Stimulated activated CD4-positive, alpha-beta T cell treated with anti-CD3 and anti-CD28 coated beads, Interleukin-2, amount 100 ng/mL, for 48 hours (primary cell): ENCODE measurements around the gene EOGT.
A peak's percentile ranks its signal among the peaks of the same experiment; 100 is the strongest.

Experiments
- DNase-seq, 2 donors: peaks; one replicate each; pipeline ENCODE4 v3.0.0-alpha.2; 2020

EOGT gene

DNA sequence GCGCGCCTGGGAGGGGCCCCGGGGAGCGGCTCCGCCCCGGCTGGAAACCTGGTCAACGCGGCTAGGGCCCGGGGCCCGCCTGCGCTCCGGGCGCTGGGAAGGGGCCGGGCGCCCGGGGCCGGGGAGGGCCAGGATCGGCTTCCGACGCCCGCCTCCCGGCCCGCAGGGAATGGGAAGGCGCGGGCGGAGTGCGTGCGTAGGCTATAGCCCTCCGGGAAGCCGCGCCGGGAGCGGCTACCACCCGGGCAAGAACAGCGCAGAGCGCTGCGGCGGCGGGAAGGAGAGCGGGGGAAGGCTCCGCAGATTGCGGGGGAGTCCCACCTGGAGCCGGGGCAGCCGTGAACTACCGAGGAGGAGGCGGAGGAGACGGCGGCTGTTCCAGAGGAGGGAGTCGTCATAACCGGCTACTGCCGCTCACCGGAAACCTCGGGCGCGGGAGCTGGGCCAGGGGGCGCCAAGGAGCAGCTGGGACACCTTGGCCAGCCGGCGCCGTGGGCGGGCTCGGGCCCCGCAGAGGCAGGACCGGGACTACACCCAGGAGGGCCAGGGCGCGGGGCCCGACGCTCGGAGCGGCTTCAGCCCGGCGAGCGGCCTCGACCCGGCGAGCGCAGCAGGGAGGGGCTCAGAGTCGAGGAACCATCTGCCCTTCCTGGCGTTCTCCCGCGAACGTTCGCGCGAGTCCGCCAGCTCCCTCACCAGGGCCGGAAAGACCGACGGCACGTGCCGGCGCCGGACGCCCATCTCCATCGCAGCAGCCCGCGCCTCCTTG is at the start of gene EOGT:
TSS of gene EOGT (minus strand) at position 432 of the 769 bp plus-strand sequence. CDS start 3,838 bp downstream, outside the sequence.
- DNase-seq = peak; percentile 70 to 78

DNA sequence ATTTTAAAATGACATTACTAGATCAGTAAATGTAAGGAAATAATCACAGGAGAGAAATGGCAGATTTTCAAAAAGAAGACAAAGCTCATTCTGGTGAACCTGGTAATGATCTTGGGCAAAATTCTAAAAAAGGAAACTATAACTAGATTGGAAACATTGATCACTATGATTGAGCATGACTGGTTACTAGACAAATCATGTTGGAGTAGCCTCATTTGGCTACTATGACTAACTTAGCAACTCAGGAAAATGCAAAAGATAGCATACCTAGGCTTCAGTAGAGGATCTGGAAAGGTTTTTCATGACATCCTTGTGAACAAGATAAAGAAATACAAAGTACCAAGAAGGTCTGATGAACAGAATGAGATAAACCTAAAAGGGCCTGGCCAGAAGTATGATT is 46.2 kb upstream of the EOGT start:
- no peak for DNase-seq

DNA sequence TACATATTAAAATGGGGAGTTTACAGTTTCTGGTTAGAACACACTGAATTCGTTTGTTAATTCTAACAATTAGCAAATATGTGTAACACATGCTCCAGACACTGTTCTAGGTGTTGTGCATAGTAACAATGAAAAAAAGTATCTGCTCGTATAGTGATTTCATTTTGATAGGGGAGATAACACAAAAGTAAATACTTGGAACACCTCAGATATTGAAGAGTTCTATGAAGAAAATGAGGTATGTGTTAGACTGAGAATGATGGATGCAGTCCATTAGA is 45.4 kb upstream of the EOGT start:
- no peak for DNase-seq

DNA sequence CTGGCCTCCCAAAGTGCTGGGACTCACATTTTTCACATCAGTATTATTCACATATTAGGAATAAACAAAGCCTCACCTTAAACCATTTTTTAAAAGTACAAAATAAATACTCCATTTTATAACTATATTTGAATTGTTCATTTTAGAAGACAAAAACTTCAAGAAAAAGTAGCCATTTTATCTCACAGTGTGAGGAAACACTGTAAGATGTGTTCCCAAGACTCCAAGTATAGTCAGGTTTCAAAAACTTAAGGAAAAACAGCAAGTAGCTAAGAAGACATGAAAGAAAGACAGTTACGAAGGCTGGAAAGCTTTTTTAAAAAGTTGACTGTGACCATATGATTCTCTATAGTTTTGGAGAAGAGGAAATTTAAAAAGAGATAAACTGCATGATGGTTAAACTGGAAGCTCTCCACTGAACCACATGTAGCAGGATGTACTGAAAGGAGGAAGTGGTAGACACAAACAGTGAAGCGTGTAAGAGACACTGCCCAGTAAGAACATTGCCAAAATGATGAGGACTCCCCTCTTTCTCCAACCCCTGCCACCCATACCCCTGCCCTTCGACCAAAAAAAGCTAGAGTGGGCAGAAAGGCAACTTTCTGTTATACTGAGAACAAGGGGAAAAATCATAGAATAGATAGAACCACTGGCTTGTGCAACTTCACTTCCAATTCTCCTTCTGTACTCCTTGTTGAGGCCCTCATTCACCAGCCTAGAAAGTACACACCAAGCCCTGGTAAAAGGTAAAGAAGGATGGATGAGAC is 44.9 kb upstream of the EOGT start:
- no peak for DNase-seq

DNA sequence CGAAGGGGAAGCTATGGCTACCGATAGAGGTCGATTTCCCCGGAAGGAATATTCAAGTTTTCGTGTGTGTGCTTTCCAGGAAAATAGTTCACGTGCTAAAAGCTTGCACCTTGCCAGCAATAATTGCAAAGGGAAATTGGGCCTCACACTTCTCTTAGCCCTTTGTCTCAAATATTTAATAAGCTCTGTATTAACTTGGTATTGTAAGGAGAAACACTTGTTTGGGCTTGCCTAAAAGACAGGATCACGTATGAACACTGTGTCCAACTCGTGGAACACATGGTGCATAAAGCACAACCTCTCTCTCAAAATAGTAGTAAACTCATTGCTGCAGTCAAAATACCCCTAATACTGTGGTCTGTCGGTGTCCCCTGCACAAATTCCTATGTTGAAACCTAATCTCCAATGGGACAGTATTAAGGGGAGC is 39.0 kb upstream of the EOGT start:
- no peak for DNase-seq

DNA sequence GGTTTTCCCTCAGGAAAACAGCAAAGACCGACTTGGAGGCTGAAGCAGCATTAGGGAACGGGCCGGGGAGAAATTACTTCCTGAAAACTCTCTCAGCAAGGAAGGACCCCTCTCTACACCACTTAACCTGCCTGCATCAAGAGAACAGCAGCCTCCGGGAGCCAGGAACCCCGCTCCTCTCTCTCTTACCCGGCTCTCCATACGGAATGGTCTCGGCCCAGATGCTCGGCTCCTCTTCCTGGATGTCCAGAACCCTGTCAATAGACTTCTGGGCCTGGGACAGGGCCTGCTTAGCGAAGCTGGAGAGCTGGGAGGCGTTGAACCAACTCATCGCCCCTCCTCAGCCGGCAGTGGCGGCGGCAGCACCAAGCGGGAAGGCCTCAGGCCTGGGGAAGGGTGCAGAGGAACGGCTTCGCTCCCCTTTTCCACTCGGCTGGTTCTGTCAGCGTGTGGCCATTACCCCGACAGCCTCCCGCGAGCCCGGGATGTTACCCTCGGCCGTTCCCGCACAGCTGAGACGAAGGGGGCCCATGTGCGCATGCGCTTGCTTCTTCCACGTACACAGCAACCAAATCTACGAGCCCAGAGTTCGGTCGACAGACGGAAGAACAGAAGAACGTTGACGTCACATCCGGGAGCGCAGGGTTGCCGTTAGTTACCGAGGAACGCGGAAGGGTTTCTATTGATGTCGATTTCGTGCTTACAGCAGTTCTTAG is 38.4 kb upstream of the EOGT start, which contains the start of gene TMF1:
TSS of gene TMF1 (minus strand) at position 578 of the 716 bp plus-strand sequence. CDS start at position 331, 247 bp downstream.
- DNase-seq = peak; percentile 95 to 96

DNA sequence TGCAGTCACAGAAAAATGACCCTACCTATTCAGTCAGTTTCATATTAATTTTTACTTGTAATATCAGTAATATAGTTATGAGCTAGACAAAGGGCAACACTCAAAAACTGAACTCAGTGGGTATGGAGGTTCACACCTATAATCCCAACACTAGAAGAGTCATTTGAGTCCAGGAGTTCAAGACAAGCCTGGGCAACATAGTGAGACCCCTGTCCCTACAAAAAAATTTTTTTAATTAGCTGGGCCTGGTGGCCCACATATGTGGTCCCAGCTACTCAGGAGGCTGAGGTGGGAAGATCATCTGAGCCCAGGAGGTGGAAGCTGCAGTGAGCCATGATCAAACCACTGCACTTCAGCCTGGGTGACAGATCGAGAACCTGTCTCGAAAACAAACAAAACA is 35.5 kb upstream of the EOGT start:
- DNase-seq = no peak

DNA sequence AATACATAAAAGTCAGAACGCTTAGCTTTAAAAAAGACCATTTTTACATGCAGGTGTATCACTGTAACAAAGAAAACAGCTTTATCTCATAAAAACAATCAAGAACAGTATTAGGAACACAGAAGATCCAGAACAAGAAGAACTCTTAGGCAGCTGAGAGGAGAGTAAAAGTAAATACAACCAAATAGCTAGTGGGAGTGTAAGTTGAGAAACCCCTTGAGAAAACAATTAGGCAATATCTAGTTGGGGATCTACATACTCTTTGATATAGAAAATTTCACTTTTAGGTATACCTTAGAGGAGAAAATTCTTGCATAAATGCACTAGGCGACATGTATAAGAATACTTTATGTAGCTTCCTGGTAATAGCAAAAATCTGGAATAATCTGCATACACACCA is 31.1 kb upstream of the EOGT start:
- no peak for DNase-seq

DNA sequence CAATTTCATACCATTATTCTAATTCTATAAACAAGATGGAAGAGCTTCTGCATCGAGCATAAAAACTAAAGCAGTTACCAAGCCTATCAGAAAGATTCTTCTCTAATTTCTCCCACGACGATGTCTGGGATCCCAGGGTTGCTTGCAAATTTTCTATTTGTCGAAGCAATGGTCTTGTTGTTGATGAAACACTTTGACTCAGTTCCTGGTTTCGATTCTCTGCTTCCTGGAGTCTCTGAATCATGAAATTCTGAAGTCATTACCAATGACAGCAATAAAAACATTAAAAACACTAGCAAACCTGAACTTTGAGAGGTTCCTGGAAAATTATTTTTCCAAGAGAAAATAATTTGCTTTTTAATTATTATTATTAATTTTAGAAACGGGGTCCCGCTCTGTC is 20.0 kb upstream of the EOGT start:
- no peak for DNase-seq

DNA sequence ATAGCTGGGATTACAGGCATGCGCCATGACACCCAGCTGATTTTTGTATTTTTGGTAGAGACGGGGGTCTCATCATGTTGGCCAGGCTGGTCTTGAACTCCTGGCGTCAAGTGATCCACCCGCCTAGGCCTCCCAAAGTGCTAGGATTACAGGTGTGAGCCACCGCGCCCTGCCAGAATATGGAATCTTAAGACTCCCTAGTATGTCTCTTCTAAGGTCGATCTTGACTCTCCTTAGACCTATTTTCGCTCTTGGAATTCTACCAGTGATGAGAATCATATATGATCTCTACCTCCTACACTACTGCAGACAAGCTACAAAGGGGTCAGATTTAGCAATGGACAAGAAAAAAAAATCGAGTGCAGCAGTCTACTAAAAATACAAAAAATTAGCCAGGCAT is 19.3 kb upstream of the EOGT start:
- no peak for DNase-seq

DNA sequence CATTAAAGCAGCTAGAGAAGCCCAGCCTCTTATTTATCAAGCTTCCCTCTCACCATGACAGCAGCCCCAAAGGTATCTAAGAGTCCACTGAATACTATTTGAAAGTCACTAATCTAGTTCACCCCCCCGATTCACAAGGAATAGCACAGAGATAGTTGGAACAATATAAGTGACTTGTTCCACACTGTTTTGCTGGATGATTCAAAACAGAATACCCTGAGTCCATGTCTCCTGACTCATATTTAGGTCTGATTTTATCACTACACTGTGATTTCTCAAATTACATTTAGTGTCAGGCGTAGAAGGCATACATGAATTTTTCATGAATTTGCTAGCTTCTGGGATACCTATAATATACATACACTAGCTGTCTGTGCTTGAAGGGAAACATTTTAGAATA is 18.7 kb upstream of the EOGT start:
- no peak for DNase-seq

DNA sequence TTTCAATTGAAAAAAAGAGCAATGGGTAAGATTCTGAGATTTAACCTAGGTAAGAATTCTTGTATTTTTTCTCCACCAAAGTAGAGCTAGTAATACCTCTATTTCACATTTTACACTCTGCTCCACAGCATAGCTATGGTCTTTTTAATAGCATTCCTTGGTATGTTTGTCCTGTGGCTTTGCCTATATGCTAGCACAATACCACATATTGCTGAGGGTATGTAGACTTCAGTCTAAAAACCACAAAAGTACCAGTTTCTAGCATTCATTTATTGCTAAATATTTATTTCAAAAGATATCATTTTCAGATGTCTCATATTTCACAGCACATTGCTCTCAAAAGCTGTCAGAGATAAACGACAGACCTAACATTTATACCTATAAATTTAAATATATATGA is 18.2 kb upstream of the EOGT start:
- no peak for DNase-seq

DNA sequence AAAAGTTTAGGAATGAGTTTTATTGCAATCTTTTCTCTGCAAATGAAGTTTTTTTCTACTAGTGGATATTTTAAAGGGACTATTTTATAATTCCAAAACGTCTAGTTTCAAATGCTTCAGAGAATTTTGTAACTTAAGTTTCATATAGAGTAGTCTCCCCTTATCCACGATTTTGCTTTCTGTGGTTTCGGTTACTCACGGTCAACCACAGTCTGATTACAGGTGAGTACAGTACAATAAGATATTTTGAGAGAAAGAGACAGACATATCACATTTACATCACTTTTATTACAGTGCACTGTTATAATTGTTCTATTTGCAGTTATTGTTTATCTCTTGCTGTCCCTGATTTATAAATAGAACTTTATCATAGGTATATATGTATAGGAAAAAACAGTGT is 7.4 kb upstream of the EOGT start:
- no peak for DNase-seq

DNA sequence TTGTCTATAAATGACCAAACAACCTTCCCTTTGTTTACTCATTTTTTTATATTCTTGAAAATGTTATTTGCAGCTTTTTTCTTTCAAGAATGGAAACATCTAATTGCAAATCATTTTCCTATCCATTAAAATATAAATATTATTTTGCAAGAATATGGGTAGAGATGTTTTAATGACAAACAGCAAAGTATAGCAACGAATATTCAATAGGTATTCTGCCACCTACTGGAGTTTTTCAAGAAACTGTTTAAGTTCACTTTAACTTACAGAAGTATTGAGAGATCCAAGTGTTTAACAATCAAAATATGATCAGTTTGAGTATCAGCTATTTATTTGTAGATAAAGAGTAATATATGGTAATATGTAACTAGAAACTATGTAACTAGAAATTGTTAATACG is 6.9 kb upstream of the EOGT start:
- DNase-seq = no peak

DNA sequence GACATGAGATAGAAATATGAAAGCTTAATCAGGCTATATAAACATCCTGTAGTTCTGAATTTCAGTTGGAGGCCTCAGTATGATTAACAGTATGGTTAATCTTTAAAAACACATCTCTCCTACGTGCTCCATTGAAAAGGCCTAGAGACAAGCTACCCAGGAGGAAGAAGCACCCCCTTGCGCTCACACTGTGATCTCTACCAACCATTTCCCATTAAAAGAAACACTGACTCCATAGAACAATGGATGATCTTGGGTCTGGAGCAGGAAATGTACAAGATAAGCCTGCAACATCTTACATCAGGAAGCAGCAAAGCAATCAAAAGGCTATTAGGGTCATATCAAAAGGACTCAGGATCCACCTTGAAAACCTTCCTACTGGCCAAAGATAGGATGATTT is 3.4 kb upstream of the EOGT start:
- DNase-seq = no peak

DNA sequence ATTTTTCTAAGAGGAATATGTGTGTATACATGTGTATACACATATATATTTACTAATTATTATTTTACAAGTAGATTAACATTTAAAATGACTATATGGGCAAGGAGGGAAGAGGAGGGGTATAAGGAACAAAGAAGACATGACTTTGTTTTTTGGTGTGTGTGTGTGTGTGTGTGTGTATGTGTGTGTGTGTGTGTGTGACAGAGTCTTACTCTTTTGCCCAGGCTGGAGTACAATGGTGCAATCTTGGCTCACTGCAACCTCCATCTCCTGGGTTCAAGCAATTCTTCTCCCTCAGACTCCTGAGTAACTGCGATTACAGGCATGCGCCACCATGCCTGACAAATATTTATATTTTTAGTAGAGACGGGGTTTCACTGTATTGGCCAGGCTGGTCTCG is 2.6 kb upstream of the EOGT start:
- no peak for DNase-seq

DNA sequence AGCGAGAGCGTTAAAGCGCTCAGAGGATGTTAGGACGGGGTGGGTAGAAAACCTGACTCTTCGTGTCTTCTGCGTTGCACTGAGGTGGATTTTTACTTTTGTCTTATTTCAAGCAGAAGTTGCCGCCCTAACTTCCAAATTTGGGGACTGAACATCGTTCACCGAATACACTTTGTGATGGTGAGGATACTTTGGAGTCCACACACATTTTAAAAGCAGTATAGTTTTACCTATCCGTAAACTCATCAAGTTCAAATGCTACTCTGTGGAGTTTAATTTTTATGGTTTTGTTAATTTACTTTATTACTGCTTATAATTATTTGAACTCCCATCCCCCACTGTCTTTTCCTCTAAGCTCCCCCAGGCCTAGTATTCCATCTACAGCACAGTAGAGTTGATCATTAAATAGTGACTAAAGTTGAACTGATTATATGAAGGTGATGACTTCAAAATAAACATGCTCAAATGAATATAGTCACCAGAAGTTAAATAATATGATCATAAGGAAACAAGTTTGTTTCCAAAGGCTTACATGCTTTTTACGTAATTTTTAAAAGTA is 617 bp upstream of the EOGT start:
- no peak for DNase-seq

DNA sequence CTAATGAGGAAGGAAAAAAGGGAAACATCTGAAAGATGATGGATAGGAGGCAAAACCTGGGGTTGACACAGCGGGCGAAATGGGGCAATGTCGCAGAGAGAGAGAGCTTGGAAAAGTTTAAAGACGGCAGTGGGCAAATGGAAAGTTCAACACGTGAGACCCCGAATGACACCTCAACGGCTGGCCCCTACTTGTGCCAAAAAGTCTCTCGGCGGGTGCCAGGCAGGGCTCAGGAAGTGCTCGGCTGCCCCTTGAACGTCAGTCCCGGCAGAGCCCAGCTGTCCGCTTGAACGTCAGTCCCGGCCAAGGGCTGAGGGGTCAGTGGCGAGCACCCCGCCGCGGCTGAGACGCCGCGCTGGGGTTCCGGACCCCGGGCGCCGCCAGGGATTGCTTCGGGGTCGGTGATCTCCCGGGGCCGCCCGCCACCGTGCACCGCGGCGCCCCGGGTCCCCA is 658 bp downstream of the EOGT start:
- DNase-seq = no peak

DNA sequence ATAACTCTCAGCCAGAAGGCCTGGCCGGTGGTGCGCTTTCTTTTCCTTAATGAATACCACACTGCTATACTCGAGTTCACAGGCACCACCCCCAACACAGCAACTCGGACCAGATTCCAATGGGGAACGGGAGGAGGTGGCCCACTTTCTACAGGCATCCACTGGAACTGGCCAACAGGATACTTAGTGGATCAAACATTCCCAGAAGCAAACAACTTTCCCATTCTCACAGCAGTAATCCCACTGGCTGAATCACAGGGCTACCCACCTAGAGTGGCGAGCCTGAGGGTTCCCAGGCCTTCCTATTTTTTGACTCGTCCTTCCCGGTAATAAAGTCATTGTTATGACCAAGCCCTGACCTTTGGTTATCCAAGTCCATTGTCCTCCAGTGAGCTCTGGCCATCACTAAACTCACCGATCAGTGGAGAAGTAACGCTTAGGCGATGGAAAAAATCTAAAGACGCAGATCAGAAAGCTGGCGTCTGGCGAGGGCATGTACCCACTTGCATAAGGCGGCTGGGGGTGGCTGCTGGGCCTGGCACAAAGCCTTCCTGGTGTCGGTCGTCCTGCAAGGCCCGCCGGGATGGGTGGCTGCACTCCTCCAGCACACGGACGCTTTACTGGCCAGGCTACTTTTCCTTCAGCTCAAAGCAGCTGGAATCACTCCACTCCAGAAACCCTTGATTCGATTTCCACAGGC is 1.2 kb downstream of the EOGT start:
- DNase-seq = no peak

DNA sequence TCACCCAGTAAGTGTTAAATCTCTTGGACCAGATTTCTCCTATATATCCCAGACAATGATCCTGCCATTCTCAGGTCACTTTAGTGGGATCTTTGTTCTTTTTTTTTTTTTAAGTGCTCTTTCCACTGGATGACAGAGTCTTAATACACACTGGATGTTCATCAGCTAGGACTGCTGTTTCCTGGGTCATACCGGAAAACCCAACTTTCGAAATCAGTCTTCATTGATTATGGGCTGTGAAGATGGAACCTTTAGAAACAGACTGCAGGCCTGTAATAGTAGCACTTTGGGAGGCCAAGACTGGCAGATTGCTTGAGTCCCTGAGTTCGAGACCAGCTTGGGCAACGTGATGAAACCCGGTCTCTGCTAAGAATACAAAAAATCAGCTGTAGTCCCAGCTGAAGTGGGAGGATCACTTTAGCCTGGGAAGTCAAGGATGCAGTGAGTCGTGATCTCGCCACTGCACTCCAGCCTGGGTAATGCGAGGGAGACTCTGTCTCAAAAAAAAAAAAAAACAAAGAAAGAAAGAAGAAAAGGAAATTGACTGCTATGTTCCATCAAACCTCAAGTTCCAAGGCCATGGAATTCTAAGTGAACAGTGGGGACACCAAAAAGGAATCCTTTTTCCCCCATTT is 2.3 kb downstream of the EOGT start:
- DNase-seq = no peak

DNA sequence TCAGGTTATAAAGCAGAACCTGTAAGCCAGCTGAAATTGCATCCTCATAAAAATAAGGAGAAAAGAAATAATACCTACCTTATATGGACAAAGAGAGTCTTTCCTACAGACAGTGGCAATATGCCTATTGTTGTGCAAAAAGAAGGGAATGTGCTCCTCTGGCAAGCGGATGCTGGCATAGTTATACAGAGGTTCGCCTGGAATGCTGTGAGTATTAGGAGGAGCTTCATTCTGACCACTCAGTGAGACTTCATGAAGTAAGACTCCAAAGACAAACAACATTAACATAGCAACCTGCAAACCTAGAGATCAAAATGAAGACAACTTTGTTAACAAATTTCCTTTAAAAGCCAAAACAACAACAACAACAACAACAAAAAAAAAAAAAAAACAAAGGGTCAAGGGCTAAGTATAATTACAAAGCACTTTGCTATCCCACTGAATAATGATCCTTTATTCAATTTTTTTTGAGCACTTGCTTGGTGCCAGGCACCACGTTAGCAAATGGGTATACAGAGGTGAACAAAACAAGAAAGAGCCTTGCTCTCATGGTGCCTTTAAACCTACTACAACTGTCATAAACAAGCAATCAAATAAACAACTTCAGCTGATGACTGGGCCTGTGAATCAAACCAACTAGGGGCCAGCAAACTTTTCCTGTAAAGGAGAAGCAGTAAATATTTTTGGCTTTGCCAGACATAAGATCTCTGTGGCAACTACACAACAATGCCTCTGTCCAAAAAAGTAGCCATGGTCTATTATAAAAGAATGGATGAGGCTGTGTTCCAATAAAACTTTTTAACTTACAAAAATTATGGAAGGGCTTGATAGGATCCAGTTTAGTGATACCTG is 3.7 kb downstream of the EOGT start:
- no peak for DNase-seq
